WERI-Rb-1 (cell line): ENCODE results near the gene SLC8A3.

ENCODE experiments used
- DNase-seq: peaks from one replicate; pipeline ENCODE4 v3.0.0-alpha.2; 2020
- H3K27ac ChIP-seq: fragments of 250-450 bp; sonication (Bioruptor Pico); 2 replicates; pipeline ENCODE4 v1.5.1; 2020; ENCODE audit warnings: mild to moderate bottlenecking, moderate library complexity
- H3K27me3 ChIP-seq: fragments of 250-450 bp; sonication (Bioruptor Pico); 2 replicates; pipeline ENCODE4 v1.5.1; 2021; ENCODE audit warnings: mild to moderate bottlenecking, low read depth, moderate library complexity; ENCODE audit not compliant: insufficient read depth, severe bottlenecking
- H3K36me3 ChIP-seq: fragments of 250-450 bp; sonication (Bioruptor Pico); 2 replicates; pipeline ENCODE4 v1.5.1; 2020; ENCODE audit warnings: mild to moderate bottlenecking, moderate library complexity
- H3K4me3 ChIP-seq: 2 replicates; pipeline ENCODE4 v1.5.1; 2011; ENCODE audit warnings: low read depth, mild to moderate bottlenecking, control low read depth, low read length
- H3K9me3 ChIP-seq: fragments of 250-450 bp; sonication (Bioruptor Pico); 2 replicates; pipeline ENCODE4 v1.5.1; 2021; ENCODE audit warnings: mild to moderate bottlenecking, moderate library complexity; ENCODE audit not compliant: severe bottlenecking
- TF ChIP-seq, protein P1 (sequence below): IDR thresholded peaks from 2 replicates; pipeline ENCODE4 v1.5.1; 2011; ENCODE audit warnings: low read depth, mild to moderate bottlenecking, control low read depth, inconsistent platforms, low read length

The SLC8A3 gene

DNA sequence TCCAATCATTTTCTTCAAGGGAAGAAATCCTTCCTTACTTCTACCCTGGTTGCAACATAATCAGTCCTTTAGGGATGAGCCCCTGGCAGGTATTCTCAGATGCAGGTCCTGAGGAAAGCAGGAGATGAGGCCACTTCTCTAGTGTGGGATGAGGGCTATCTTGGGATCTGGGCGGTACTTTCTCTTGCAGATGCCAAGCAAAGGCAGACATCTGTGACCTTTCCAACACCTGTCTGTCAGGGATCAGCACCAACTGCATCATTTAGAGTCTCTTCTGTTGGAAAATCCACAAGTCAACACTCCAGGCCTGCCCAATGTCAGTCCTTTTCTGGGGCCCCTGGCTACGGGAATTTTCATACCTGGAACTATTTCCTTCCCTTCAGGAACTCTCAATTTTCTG, 129.2 kb downstream of the SLC8A3 start:
- Histone ChIP-seq H3K4me3 (no peak overlapping the region), H3K9me3 (no peaks in the 10 kb centered on the region), H3K36me3 (no peaks in the 10 kb centered on the region), H3K27ac (no peak overlapping the region), H3K27me3 (peaks cover 47% of the 10 kb centered on the region)
- TF ChIP-seq, protein P1, sequence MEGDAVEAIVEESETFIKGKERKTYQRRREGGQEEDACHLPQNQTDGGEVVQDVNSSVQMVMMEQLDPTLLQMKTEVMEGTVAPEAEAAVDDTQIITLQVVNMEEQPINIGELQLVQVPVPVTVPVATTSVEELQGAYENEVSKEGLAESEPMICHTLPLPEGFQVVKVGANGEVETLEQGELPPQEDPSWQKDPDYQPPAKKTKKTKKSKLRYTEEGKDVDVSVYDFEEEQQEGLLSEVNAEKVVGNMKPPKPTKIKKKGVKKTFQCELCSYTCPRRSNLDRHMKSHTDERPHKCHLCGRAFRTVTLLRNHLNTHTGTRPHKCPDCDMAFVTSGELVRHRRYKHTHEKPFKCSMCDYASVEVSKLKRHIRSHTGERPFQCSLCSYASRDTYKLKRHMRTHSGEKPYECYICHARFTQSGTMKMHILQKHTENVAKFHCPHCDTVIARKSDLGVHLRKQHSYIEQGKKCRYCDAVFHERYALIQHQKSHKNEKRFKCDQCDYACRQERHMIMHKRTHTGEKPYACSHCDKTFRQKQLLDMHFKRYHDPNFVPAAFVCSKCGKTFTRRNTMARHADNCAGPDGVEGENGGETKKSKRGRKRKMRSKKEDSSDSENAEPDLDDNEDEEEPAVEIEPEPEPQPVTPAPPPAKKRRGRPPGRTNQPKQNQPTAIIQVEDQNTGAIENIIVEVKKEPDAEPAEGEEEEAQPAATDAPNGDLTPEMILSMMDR, result no peak
- DNase-seq, result no peak

DNA sequence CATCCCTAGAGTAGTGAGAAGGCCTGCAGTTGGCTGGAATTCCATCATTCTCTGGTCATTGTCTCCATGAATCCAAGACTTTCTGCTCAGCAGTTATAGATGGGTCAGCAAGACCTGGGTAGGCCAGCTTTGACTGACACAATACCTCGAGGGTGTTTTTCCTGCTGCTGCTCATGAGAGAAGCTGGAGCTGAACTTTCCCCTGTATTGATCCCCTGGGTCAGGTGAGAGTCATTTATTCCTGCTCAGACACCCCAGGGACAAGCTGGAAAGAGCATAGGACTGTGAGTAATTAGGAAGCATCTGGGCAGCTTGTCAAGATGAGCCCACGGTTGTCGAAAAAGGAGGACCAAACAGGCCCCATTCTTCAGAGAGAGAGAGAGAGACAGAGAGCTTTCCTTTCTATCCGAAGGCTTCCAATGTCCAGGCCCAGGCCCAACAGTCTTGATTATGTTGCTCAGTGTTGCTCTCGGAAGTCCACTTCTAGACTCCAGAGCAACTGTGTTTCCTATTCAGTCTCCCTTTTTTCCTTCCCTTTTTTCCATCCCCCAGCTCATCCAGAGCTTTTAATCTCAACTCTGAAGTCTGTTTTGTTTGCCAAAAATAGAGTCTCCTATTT, 131.1 kb downstream of the SLC8A3 start:
- Histone ChIP-seq H3K27ac (no peak overlapping the region), H3K4me3 (no peak overlapping the region), H3K36me3 (no peaks in the 10 kb centered on the region), H3K9me3 (no peaks in the 10 kb centered on the region), H3K27me3 (peaks cover 42% of the 10 kb centered on the region)
- TF ChIP-seq, protein P1, result no peak
- DNase-seq, result no peak

GRCh38 chr14:70052990-70053389, 135.8 kb downstream of the SLC8A3 start:
- H3K4me3 ChIP-seq, result no peak overlapping the region
- TF ChIP-seq, protein P1, result no peak
- no peak for DNase-seq

DNA sequence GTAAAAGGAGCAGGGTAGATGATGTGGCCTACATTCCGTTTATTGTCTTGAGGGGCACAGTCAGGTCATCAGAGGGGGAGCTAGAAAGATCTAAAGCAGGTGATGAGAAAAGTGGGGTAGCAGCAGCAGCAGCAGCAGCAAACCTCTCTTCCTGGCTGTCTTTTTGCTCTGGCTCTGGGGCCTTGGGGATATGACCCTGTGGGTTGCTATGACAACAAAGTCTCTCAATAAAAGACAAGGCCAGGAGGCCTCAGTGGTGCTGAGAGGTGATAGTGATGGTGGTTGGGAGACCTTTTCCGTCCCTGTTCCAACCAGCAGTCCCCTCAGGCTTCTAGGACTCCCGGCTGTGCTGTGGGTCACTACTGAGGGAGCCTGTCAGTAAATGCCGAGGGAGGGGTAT, 138.6 kb downstream of the SLC8A3 start:
- Histone ChIP-seq H3K27me3 (peaks cover 27% of the 10 kb centered on the region), H3K36me3 (no peaks in the 10 kb centered on the region), H3K9me3 (no peaks in the 10 kb centered on the region), H3K4me3 (no peak overlapping the region), H3K27ac (no peak overlapping the region)
- TF ChIP-seq, protein P1, result no peak
- DNase-seq, result no peak

More at GRCh38 chr14:70052990-70053389, 135.8 kb downstream of the SLC8A3 start:
- Histone ChIP-seq H3K27me3 (peaks cover 24% of the 10 kb centered on the region), H3K27ac (no peak overlapping the region), H3K9me3 (no peaks in the 10 kb centered on the region), H3K36me3 (no peaks in the 10 kb centered on the region)

DNA sequence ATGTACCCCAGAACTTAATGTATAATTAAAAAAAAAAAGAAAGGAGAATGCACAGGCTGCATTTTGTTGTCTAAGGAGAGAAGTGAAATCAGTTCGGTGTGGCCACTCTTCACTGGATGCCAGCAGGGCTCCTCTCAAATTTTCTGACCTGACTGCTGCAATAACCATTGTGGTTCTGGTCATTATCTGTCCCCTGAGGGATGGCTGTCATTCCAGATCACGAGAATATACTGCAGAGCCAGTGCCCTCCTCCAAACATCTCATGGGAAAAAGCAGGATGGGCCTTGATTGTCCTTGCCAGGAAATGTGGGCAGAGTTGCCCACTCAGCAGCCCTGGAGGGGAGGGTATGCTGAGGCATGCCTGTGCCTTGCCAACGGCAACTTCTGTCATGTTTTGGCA, 139.1 kb downstream of the SLC8A3 start:
- no peak for DNase-seq
- H3K4me3 ChIP-seq, result no peak overlapping the region
- H3K9me3 ChIP-seq, result no peaks in the 10 kb centered on the region
- TF ChIP-seq, protein P1, result no peak
- H3K27me3 ChIP-seq, result peaks cover 31% of the 10 kb centered on the region
- no peak overlapping the region for H3K27ac ChIP-seq
- H3K36me3 ChIP-seq, result no peaks in the 10 kb centered on the region

GRCh38 chr14:70048313-70048654, 140.5 kb downstream of the SLC8A3 start:
- H3K27ac ChIP-seq, result no peak overlapping the region
- H3K4me3 ChIP-seq, result no peak overlapping the region
- peaks cover 28% of the 10 kb centered on the region for H3K27me3 ChIP-seq
- TF ChIP-seq, protein P1, result no peak
- no peaks in the 10 kb centered on the region for H3K9me3 ChIP-seq
- no peaks in the 10 kb centered on the region for H3K36me3 ChIP-seq
- no peak for DNase-seq
